Measurements from ENCODE around the gene TMX2. TPM values are rescaled to one million over a fixed set of nuclear protein-coding genes. Genes with fewer than 3 reads are reported as not detected.

TMX2 gene
- total RNA-seq, 1 experiment from 2014 or later = 105 TPM

Other genes starting within 250 kb of the TMX2 start
- 5.1 and 7.7 TPM in 2 replicates for gene SLC43A1, start 196.9 kb upstream of the TMX2 start, total RNA-seq (2014; rRNA removed)
- 46.7 and 53.8 TPM in 2 replicates for gene TIMM10, start 181.8 kb upstream of the TMX2 start, total RNA-seq (2014; rRNA removed)
- gene SMTNL1, start 175.0 kb upstream of the TMX2 start, total RNA-seq (2014; rRNA removed) = not detected in 2 replicates
- gene UBE2L6, start 144.9 kb upstream of the TMX2 start, total RNA-seq (2014; rRNA removed) = 25.8 and 48.2 TPM in 2 replicates
- gene SERPING1, start 114.9 kb upstream of the TMX2 start, total RNA-seq (2014; rRNA removed) = 5.2 and 5.4 TPM in 2 replicates
- 0.32 and 0.46 TPM in 2 replicates for gene YPEL4, start 62.7 kb upstream of the TMX2 start, total RNA-seq (2014; rRNA removed)
- 25.3 TPM in 2 replicates for gene CLP1, start 54.8 kb upstream of the TMX2 start, total RNA-seq (2014; rRNA removed)
- 50.3 and 55.1 TPM in 2 replicates for gene ZDHHC5, start 44.5 kb upstream of the TMX2 start, total RNA-seq (2014; rRNA removed)
- 27.2 and 35.0 TPM in 2 replicates for gene MED19, start 378 bp upstream of the TMX2 start, total RNA-seq (2014; rRNA removed)
- 123 and 183 TPM in 2 replicates for gene SELENOH, start 28.9 kb downstream of the TMX2 start, total RNA-seq (2014; rRNA removed)
- not detected in 2 replicates for gene BTBD18, start 39.2 kb downstream of the TMX2 start, total RNA-seq (2014; rRNA removed)
- gene CTNND1, start 49.2 kb downstream of the TMX2 start, total RNA-seq (2014; rRNA removed) = 68.5 and 83.3 TPM in 2 replicates